NCI-H2081 treated with DMSO at 0.1 percent for 48 hours (cell line): ENCODE measurements around the gene NSL1.
"Not testable (repeated sequence)": the region's sequence is repeated elsewhere in the genome, so short reads cannot be mapped to it uniquely, and the experiment has no call there.

ENCODE experiments used
- DNase-seq: peaks from one replicate; lab custom pipeline; 2025; lab: John Stamatoyannopoulos, UW

Gene NSL1

DNA sequence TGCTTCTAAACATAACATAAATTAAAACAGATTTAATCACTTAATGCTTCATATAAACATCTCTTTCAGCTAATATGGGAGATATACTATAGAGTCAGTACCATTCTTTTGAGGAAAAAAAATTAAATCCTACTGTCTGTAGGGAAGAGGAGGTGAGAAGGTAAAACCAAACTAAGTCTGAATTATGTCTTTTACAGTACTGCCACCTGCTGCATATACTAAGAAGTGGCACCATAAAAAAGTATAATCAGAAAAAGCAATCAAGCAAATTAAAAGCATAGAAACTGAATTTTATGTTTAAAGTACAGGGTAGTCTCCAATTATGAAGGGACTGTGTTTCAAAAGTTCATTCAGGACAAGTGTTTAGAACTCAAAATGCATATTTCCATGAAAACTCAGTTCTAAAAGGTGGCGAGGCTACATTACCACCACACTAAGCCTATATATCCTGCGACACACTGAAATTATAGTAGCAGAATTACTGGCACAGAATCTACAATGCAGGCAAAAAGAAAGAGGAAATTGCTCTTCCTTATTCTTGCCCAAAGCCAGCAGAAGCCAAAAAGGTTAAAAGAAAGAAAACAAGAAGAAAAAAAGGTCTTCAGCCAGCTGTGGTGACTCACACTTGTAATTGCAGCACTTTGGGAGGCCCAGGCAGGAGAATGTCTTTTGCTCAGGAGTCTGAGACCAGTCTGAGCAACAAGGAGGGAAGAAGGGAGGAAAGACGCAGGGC, 9.0 kb downstream of the NSL1 start:
- DNase-seq: no peak

DNA sequence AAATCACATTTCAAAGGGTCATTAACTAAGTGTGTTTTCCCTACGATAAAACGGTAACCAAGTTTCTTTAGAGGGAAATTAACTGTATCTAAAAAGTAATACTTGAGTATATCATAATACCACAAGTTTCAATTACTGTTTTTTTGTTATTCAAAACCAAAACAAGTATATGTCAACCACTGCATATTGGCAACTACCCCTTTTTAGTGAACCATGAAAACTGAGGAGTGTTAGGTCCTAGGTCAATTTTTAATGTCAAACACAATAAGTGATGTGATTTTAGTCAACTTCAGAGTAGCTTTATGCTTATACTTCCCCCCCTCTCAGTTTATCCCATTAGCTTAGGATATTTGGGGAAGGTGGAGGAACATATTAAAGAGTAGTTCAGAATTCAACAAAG, 10.4 kb downstream of the NSL1 start:
- DNase-seq: no peak

DNA sequence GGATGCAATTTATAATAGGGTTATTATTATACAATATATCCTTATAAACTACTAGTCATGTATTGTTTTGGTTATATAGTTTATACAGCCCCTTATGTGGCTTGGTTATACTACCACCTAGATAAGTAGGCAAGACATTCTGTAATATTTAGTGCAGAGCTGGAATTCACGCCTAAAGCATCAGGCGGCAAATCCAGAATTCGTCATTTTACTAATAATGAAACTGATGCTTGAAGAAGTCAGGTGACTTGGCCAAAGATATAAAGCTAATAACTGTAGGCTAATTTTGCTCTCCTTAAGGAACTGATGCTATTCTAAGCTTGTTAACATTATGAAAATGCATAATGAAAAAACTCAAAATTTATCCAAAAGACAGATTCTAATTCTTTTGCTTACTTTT, 10.8 kb downstream of the NSL1 start:
- DNase-seq: no peak

- DNase-seq: not testable (repeated sequence)
These were observed 12.5 kb downstream of the NSL1 start for GRCh38 chr1:212779086-212779485.

GRCh38 chr1:212777151-212777550, 14.4 kb downstream of the NSL1 start:
- no peak for DNase-seq

DNA sequence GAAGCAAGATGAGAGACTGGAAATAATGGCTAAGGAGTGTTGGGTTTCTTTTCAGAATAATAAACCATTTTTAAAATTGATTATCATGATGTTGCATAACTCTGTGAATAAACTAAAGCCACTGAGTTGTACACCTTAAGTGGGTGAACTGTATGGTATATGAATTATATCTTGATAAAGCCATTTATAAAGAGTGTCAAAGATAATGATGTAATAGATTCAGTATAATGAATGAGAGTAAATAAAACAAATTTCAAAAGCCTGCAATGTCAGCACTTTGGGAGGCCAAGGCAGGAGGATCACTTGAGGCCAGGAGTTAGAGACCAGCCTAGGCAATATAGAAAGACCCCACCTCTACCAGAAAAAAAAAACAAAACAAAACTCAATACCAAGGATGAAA, 16.3 kb downstream of the NSL1 start:
- no peak for DNase-seq

DNA sequence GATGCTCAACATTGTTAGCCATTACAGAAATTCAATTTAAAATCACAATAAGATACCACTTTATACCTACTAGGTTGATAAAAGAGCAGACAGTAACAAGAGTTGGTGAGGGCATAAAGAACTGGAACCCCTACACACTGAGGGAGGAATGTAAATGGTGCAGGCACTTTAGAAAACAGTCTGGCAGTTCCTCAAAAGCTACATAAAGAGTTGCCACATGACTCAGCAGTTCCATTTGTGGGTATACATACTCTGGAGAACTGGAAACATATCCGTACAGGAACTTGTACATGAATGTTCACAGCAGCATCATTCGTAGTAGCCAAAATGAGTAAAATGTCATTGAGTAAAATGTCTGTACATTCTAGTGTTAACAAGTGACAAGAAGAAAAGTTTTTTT, 17.0 kb downstream of the NSL1 start:
- DNase-seq: no peak

- no peak for DNase-seq
These were observed 18.6 kb downstream of the NSL1 start for GRCh38 chr1:212773011-212773410.

GRCh38 chr1:212771341-212771740, 20.2 kb downstream of the NSL1 start:
- no peak for DNase-seq

- no peak for DNase-seq
These were observed 22.0 kb downstream of the NSL1 start for GRCh38 chr1:212769459-212770167.

DNA sequence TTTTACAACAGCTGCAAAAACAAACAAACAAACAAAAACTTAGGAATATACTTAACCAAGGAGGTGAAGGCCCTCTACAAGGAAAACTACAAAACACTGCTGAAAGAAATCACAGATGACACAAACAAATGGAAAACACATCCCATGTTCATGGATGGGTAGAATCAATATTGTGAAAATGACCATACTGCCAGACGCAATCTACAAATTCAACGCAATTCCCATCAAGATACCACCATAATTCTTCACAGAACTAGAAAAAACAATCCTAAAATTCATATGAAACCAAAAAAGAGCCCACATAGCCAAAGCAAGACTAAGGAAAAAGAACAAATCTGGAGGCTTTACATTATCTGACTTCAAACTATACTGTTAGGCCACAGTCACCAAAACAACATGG, 24.8 kb downstream of the NSL1 start:
- not testable (repeated sequence) for DNase-seq

- DNase-seq: not testable (repeated sequence)
These were observed 26.8 kb downstream of the NSL1 start for GRCh38 chr1:212764718-212765281.

DNA sequence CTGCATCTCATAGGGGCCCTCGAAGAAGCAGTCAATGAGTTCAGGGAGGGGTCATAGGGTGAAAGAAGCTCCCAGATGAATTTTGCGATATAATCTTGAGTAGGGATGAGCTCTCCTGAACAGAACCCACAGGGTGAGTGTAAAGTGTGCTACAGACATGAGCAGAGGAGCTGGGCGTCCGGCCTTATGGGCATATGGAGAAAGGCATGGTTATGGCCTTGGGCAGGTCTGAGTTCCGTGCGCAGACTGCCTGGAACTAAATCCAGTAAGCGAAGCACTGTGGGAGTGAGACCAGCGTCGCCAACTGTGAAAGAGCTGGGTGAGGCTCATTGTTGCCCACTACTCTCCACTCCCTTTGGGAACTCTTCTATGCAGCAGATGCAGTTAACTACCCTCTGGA, 28.7 kb downstream of the NSL1 start:
- DNase-seq: no peak

DNA sequence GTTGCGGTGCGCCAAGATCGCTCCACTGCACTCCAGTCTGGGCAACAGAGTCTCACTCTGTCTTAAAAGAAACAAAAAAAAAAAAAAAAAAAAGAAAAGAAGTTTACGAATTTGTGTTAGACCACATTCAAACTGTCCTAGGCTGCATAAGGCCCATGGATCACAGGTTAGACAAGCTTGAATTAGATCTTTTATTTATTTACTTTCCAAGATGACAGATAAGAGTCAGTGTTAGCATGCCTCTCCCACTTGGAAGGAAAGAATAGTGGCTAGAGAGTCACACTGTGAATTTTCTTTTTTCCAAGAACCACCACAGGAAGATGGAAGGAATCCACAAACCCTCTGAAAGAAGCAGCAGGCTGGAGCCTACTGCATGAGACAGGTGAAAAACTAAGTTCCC, 29.3 kb downstream of the NSL1 start:
- DNase-seq: no peak

GRCh38 chr1:212760126-212760823, 31.3 kb downstream of the NSL1 start:
- DNase-seq: no peak

GRCh38 chr1:212759683-212760082, 31.9 kb downstream of the NSL1 start:
- no peak for DNase-seq

DNA sequence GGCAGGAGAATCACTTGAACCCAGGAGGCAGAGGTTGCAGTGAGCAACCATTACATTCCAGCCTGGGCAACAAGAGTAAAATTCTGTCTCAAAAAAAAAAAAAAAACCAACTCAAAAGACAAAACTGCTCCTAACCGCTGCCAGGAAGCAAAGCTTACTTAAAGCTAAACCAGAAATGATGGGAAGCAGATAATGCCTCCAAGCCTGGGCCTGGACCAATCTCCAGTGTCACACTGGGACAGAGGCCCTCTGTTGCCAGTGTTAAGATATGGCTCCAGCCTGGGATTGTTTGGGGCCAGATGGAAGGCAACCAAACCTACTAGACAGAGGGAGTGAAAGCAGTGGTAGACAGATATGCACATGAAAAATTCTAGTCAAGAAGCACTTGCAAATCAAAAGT, 36.9 kb downstream of the NSL1 start:
- no peak for DNase-seq

- no peak for DNase-seq
These were observed 37.4 kb downstream of the NSL1 start for GRCh38 chr1:212754193-212754592.

- DNase-seq: no peak
These were observed 37.8 kb downstream of the NSL1 start for GRCh38 chr1:212753749-212754148.

DNA sequence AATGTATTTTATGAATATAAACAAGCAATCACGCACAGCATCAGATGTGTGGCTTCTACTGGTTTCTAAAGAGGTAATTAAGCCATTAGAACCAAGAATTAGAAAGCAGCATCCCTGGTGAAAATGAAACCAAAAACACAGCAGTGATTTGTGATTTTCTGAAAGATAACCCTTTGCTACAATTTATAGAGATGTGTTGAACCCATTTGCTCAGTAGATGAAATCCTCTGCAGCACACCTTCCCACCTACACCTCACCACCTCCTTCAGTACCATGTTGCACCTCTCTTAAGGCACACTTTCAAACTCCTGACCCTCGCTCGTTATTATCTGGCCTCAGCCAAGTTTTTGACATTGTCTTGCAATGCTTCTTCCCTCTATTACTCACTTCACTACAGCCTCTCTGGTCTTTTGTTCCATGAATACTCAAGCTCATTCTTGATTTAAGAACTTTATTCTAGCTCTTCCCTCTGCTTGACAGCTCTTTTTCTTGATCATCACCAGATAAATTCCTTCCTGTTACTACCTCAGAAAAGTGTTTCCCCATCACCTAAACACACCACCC, 38.6 kb downstream of the NSL1 start:
- no peak for DNase-seq

DNA sequence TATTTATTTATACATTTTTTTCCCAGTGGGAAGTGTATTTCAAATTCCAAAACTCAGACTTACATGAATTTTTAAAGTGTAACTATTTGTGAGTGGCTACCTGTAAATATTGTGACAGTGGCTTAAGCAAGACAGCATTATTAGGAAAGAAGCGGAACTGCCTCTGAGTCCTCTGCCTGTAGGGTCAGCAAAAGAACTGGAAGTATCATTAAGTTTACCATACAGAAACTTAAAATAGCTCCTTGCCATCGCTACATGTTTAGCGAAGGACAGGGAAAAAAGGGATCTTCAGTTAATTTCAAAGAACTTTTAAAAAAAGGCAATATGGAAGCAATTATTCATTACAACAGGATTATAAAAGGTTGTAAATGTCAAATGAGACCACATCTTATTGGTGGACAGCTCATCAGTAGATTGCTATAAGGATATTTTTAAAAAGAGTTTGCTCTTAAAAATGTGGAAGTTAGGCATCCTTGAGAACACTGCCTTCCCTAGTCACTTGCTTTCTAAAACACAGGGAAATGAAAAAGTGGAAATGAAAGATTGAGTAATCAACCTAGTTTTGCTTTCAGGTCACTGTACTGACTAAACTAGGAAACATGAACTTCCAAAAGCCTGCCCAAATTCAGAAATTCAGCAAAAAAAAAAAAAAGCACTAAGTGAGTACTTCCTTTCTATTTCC, 39.2 kb downstream of the NSL1 start:
- no peak for DNase-seq
